Limb (tissue), 2 donors: ENCODE data around the gene ALOX12.
A peak's percentile ranks its signal among the peaks of the same experiment; 100 is the strongest.

Experiments used
- DNase-seq, 2 donors: peaks; one replicate each; pipeline ENCODE4 v3.0.0-alpha.2; 2016; ENCODE audit errors: extremely low spot score in 2 of 2

The ALOX12 gene

GRCh38 chr17:7002288-7003047 is 6.6 kb downstream of the ALOX12 start:
- no peak for DNase-seq

DNA sequence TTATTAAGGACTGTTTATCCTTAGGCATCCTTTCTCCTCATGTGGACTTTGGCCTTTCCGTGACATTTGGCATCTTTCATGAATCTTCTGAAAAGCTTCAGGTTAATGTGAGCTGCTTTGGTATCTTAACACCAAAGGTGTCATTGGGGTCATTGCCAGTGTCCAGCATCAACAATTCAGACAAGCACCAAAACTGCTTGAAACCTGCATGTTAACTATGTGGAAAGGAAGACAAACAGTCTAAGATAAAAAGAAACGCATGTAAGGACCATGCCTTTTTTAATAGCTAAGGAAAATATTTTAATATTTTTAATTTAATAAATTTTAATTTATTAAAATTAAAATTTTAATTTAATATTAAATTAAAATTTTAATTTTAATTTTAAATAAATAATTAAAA is 7.9 kb downstream of the ALOX12 start:
- DNase-seq: no peak

GRCh38 chr17:7004398-7005253 is 8.8 kb downstream of the ALOX12 start:
- peak in 1 of 2 donors; percentile 55 for DNase-seq

GRCh38 chr17:7005716-7006115 is 9.9 kb downstream of the ALOX12 start:
- DNase-seq: no peak

- no peak for DNase-seq
Observed at GRCh38 chr17:7007143-7007542, 11.3 kb downstream of the ALOX12 start.

DNA sequence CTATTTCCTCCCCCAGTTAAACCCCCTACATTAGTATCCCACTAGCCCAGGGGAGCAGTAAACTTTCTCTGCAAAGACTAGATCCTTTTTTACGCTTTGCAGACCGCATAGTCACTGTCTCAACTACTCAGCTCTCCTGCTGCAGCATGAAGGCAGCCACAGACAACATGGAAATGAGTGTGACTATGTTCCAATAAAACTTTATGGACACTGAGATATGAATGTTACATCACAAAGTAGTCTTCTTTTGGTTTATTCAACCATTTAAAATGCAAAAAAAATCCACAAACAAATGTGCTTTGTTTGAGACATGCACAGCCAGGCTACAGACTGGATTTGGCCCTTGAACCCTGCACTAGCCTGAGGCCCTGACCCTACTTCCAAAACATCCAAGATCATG is 14.7 kb downstream of the ALOX12 start:
- DNase-seq: no peak

DNA sequence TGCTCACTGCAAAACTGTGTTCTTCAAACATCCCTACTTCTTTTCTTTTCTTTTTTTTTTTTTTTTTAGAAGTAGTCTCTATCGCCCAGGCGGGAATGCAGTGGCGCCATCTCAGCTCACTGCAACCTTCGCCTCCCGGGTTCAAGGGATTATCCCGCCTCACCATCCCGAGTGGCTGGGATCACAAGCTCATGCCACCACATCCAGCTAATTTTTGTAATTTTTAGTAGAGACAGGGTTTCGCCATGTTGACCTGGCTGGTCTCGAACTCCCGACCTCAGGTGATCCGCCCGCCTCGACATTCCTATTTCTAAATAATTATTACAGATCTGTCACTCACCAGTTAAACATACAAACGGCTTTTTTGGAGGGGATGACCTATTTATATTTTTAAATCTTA is 15.6 kb downstream of the ALOX12 start:
- DNase-seq: no peak

DNA sequence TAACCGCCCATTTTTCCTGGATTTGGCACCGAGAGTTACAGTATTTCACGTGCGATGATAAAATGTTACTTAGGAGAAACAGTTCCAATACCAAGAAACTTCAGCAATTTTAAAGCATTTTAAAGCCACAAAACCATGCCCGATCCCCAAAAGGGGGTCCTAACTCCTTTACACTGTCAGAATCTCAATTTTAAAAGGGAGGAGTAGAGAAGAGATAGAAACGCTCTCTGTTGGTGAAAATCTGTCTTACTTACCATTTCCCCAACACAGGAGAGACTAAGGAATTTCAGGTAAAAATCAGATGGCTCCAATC is 16.0 kb downstream of the ALOX12 start:
- no peak for DNase-seq

DNA sequence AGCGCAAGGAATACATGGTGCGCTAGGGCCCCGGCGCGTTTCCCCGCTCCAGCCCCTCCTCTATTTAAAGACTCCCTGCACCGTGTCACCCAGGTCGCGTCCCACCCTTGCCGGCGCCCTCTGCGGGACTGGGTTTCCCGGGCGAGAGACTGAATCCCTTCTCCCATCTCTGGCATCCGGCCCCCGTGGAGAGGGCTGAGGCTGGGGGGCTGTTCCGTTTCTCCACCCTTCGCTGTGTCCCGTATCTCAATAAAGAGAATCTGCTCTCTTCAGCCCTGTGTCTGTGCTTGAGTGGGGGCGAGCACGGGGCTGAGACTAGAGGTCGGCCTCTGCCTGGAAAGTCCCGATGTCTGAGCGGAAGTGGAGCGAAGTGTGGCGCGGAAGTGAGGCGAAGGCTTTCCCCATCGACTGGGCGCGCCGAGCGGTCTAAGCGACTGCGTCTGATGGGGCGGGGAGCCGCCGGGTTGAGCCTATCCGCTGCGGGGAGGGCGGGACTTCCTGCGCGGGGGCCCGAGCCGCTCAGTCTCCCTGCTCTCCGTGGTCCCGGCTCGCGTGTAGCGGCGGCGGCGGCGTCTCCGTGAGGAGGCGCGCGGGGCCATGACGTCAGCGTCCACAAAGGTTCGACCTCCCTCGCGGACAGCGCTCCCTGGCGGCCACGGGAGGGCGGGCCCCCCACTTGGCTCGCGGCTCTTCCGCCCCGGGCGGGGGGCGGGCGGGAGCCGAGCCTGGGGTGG is 18.6 kb downstream of the ALOX12 start:
- DNase-seq: peak; percentile 96 to 97

DNA sequence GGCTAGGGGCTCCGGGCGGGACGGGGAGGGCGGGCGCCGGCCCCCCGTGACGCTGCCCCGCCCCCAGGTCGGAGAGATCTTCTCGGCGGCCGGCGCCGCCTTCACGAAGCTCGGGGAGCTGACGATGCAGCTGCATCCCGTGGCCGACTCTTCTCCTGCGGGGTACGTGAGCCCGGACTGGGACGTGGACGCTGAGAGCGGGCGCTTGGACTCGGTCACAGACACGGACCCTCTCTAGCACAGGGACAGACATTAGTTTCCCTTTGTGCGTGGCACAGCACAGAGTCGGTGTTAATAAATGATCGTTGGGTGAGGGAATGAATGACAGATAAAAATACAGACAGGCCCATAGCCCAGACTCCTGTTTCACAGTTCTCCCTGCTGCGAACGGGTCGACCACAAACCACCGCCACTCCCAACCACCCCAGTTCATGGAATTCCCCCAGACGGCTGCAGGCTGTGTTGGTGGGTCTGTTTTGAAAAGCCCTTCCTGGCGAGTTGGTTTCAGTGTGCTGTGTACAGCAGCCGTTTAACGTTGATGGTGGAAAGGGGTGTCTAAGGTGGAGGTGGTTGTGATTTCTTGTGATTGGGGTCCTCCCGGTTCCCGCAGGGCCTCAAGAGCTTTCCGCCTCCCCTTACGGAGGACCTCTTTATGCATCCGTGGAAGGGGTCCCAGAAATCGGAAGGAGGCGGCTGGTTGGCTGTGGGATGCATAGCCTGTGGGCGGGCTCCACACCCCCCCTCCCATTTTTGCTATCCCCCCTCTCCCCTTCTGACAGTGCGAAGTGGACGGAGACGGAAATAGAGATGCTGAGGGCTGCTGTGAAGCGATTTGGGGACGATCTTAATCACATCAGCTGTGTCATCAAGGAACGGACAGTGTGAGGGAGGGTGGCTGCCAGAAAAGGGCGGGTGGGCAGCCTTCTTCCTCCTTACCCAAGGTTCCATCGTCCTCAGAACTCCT is 19.4 kb downstream of the ALOX12 start:
- DNase-seq: peak in 1 of 2 donors; percentile 71

DNA sequence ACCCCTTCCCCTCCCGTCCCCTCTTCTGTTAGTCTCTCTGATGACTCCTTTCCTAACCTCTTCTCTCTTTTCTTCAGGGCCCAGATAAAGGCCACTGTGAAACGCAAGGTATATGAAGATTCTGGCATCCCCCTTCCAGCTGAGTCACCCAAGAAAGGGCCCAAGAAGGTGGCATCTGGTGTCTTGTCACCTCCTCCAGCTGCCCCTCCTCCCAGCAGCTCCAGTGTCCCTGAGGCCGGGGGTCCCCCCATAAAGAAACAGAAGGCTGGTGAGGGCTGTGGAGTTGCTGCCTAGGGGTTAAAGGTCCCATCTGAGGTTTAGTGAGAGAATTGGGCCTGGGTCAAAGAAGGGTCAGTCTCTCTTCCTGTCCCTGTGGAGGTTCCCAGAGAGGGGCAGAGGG is 20.6 kb downstream of the ALOX12 start:
- no peak for DNase-seq

DNA sequence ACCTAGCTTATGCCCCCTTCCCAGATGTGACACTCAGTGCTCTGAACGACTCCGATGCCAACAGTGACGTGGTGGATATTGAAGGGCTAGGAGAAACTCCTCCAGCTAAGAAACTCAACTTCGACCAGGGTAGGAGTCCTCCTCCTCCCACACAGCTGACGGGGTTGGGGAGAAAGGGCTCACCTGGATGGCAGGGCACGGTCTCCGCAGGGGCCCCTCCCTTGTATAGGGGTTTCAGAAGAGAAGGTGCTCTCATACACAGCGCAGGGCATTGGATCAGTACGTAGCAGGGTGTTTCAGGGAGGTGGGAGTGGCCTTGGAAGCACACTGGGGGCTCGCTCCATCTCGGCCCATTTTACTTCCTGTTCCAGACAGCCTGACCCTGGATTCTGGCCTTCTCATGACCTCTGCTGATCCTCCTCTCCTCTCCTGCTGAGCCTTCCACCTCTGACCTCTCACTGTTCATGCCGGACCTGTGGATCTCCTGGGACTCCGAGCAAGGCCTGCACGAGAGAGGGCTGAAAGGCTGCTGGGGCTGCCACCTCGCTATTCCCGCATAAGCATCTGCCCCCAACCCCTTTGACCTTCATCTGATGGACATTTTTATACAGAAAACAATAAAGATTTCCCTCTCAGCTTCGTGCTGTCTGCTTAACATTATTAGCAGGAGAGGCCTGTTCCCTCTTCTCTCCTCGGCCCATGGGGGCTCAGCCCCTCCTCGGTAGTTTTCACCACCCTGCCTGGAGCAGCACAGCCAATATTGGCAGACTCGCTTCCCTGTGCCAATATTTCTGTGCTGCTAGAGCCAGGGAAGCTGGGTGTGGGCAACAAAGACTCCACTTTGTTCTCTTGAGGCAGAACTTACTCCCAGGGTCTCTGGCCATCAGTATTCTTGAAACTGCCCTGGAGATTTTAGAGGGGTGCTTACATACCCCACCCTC is 21.3 kb downstream of the ALOX12 start:
- no peak for DNase-seq

DNA sequence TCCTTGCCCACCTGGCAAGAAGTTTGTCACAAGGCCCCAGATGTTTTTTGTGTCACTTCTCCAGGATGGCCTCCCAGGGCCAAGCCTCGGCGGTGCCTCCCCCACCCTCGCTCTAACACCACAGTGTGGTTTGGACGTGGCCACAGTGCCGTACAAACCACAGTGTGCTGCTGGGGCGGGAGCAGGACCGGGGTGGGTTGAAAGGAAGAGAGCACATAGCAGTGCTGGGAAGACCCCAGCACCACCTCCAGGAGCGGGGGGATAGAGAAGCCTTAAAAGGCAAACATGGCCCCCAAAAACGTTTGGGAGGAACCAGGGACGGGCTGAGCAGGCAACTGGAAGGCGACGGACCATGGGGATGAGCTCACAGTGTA is 22.0 kb downstream of the ALOX12 start:
- DNase-seq: no peak

DNA sequence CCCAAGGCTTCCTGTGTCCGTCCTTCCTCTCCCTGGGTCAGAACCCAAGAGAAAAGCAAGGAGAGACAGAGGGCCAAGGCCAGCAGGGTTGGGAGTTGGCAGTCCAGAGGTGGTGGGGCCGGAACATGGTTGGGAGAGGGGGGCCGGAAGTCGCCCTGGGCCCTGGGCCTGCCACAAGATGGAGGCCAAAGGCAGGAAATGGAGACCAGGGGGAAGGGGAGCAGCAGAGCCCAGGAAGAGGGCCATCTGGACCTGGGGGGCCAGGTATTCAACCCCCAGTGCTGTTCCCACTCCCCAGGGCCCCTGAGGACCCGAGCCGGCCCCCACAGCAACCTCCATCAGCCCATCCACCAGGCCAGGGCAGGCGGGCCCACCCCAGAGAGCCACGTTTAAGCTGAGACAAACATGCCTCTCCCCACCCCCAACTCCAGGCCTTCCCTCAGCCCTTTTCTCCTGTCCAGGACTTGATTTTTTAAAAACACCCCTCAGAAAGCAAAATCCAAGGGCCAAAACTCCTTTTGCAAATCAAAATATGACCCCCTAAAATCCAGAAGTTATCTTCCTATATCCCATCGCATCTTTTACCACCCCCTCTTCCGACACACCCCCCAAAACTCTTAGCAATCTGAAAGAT is 22.6 kb downstream of the ALOX12 start:
- no peak for DNase-seq

- no peak for DNase-seq
Observed at GRCh38 chr17:7019367-7019766, 23.5 kb downstream of the ALOX12 start.

GRCh38 chr17:7019839-7020519 is 24.1 kb downstream of the ALOX12 start:
- DNase-seq: peak in 1 of 2 donors; percentile 79

DNA sequence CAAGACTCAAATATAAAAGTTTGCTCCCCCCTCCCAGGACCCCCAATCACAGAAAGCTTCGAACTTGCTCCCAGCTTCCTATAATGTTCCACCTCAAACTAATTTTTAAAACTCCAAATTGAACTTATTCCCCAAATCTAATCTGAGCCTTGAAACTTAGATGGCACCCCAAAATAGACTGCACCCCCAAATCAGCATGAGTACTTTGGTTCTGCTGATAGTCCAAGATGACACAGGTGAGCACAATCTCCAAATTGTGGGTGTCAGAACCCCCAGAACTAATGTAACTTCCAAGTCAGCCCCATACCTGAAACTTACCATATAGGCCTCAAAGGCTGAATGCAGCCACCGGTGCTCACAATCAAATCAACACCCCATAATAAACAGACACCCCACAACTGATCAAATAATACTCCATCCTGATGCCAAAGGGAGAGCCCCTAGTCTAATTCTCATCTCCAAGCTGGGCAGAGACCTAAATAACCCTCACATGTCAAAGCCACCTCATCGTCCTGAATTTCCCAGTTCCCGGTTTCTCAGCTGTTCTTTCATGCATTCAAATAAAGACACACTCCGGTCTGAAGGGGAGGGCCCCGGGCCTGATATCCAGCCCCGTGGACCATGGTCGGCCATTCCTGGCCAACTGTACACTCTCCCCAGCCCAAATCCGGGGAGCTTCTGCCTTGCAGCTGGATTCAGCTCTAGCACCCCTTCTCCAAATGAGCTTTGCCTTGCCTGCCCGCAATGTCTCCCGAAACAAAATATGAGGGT is 25.2 kb downstream of the ALOX12 start:
- no peak for DNase-seq
